Heart right ventricle (tissue), 16 donors: ENCODE measurements around the gene SGK1. TPM values are rescaled to one million over a fixed set of nuclear protein-coding genes. Genes with fewer than 3 reads are reported as not detected.

Experiments used
- ATAC-seq, 8 donors: fragments of 200-7000 bp; cut with Tn5 transposase; one replicate each; pipeline ENCODE4 v1.9.1; 2020; ENCODE audit warnings: mild to moderate bottlenecking in 8 of 8, moderate library complexity in 8 of 8, moderate number of reproducible peaks in 1 of 8
- DNase-seq, 2 donors: peaks; one replicate each; pipeline ENCODE4 v3.0.0-alpha.2; 2020
- H3K27ac ChIP-seq, 10 donors: fragments of 200-600 bp; sonication (generic) in 2 of 10; one replicate each; pipeline versions ENCODE4 v1.5.0 to v1.8.0; 2020 to 2022; ENCODE audit warnings: mild to moderate bottlenecking in 3 of 10
- H3K27me3 ChIP-seq, 7 donors: fragments of 200-600 bp; one replicate each; pipeline ENCODE4 v1.8.0; 2021 to 2022; ENCODE audit warnings: mild to moderate bottlenecking in 2 of 7
- H3K36me3 ChIP-seq, 9 donors: fragments of 200-600 bp; sonication (generic) in 1 of 9; one replicate each; pipeline versions ENCODE4 v1.5.0 to v1.8.0; 2020 to 2022; ENCODE audit warnings: mild to moderate bottlenecking in 2 of 9
- H3K4me1 ChIP-seq, 9 donors: fragments of 200-600 bp; sonication (generic) in 1 of 9; one replicate each; pipeline versions ENCODE4 v1.5.0 to v1.8.0; 2020 to 2022; ENCODE audit warnings: mild to moderate bottlenecking in 4 of 9
- H3K4me3 ChIP-seq, 10 donors: fragments of 200-600 bp; sonication (generic) in 2 of 10; one replicate each; pipeline versions ENCODE4 v1.5.0 to v1.8.0; 2020 to 2022; ENCODE audit warnings: mild to moderate bottlenecking in 7 of 10, moderate library complexity in 2 of 10
- H3K9me3 ChIP-seq, 11 donors: fragments of 200-600 bp in 10 of 11; sonication (generic) in 2 of 11; one replicate each; pipeline versions ENCODE4 v1.5.0 to v1.8.0; 2013 to 2022; ENCODE audit warnings: mild to moderate bottlenecking in 2 of 11, control low read depth in 1 of 11, moderate library complexity in 1 of 11
- CTCF ChIP-seq, 9 donors: fragments of 200-600 bp; sonication (generic) in 2 of 9; IDR thresholded peaks; one replicate each; pipeline versions ENCODE4 v1.5.0 to v1.8.0; 2021 to 2022; ENCODE audit warnings: antibody characterized with exemption in 9 of 9, mild to moderate bottlenecking in 5 of 9, moderate library complexity in 1 of 9
- WGBS, 2 donors: extraction: QIAGEN DNeasy Blood & Tissue Kit; methylation state at CpG; one replicate each; pipeline ENCODE4 v1.1.7; 2013; ENCODE audit warnings: inconsistent platforms in 1 of 2; 5-methylcytosine and 5-hydroxymethylcytosine counted together
- intact Hi-C, 10 donors: fragments of 100-400 bp; cut with DNase I; formaldehyde crosslinking; loops; one replicate each; pipeline versions ENCODE4 v1.11.1 to v1.14.2; 2022
- polyA plus RNA-seq, 2 donors: library from polyadenylated mRNA; stranded (reverse); fragments of 200-250 nt; gene quantifications; one replicate each; pipeline ENCODE4 v1.2.3, GENCODE V29; 2013
- total RNA-seq, 10 donors: library from RNA; stranded (reverse); fragmentation: NEBNext Ultra II Directional in 3 of 10; extraction: Animal tissue kit (Norgen Biotek cat#: 25700) in 3 of 10; gene quantifications; one replicate each; pipeline versions ENCODE4 v1.2.1 to v1.2.4, GENCODE V29; 2021 to 2023
- donor health status: Arrhythmogenic right ventricular cardiomyopathy.
- donor health status: ischemic (EF 13 %, LVEDD 7.1; RV severe dilation, severe dysfunction).
- donor health status: healthy with polysubstance abuse.
- donor health status: DM: no; HTN: yes; CAD: no.
- donor health status: DM: no; HTN: no; CAD: no.
- donor health status: ischemic (EF 25% LVEDD 6.9; RV normal size, moderate dysfunction).
- donor health status: ischemic (EF 25% LVEDD 5.7; RV mildly dilated, moderate dysfunction).
- donor health status: healthy.
- donor health status: DM: yes; HTN: yes; CAD: no.
- donor health status: Ischemic cardiomyopathy.
- donor health status: ischemic (EF 35%, LVEDD 5.7; RV mildly dilated, moderate dysfunction).
- donor health status: nonischemic (EF 11% LVEDD 7.7; RV severe dilation, severe dysfunction).
- donor health status: DM: yes; HTN: yes; CAD: no.
- donor health status: PGD.
- donor health status: ischemic (EF 29% LVEDD 5.4; RV normal size, mild dysfunction).
- donor health status: nonischemic (EF 23%, LVEDD 6.1; RV moderate dilation, normal function).

The SGK1 gene
- total and polyA plus RNA-seq, 12 donors, result 22.5 to 140 (median 43.6) TPM

DNA sequence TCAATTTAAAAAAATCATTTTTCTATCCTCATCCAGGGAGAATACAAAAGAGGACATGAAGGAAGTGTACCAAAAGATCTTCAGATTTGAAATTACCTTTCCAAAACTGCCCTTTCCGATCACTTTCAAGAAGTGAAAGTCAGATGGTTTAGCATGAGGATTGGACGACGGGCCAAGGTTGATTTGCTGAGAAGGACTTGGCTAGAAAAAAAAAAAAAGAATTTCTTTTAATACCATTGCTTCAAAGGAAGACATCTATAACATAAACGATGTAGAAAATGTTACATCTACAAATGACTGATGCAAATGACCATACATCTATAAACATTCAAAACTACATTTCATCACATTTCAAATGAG, 144.6 kb downstream of the SGK1 start:
- ATAC-seq (no peak), DNase-seq (no peak)
- peak overlapping the region in 8 of 10 donors; percentile 0 to 100 (median 98) for H3K27ac ChIP-seq
- peaks cover 2 to 77% (median 65%) of the 10 kb centered on the region in 9 donors for H3K4me1 ChIP-seq
- H3K27me3 ChIP-seq, result no peaks in the 10 kb centered on the region
- intact Hi-C loops, result loop anchor here in 9 of 10 donors (1.0 to 10.0 kb wide), 13 partner anchors 171 to 769 kb away; no protein-coding TSS in a partner anchor
- H3K9me3 ChIP-seq, result no peaks in the 10 kb centered on the region
- no peak for TF ChIP-seq CTCF (IDR thresholded peaks at IDR 0.05)
- H3K36me3 ChIP-seq, result peaks cover 0 to 56% (median 33%) of the 10 kb centered on the region in 9 donors
- 41 to 53% methylated on average over 4 of the region's 4 CpGs for WGBS, 2 donors
- peak overlapping the region; percentile 66 to 85 (median 78) for H3K4me3 ChIP-seq

- Histone ChIP-seq H3K4me1 (peaks cover 2 to 73% (median 62%) of the 10 kb centered on the region in 9 donors), H3K9me3 (no peaks in the 10 kb centered on the region), H3K4me3 (peak overlapping the region; percentile 66 to 85 (median 78)), H3K27me3 (no peaks in the 10 kb centered on the region), H3K36me3 (peaks cover 0 to 61% (median 33%) of the 10 kb centered on the region in 9 donors), H3K27ac (peak overlapping the region in 9 of 10 donors; percentile 0 to 100 (median 98))
- 38 to 41% methylated on average over 7 of the region's 7 CpGs for WGBS, 2 donors
- TF ChIP-seq CTCF (IDR thresholded peaks at IDR 0.05), result no peak
- ATAC-seq, result no peak
- intact Hi-C loops, result loop anchor here in 9 of 10 donors (1.0 to 10.0 kb wide), 13 partner anchors 172 to 769 kb away; no protein-coding TSS in a partner anchor
- DNase-seq, result no peak
Observed at GRCh38 chr6:134172706-134173365, 145.1 kb downstream of the SGK1 start.

DNA sequence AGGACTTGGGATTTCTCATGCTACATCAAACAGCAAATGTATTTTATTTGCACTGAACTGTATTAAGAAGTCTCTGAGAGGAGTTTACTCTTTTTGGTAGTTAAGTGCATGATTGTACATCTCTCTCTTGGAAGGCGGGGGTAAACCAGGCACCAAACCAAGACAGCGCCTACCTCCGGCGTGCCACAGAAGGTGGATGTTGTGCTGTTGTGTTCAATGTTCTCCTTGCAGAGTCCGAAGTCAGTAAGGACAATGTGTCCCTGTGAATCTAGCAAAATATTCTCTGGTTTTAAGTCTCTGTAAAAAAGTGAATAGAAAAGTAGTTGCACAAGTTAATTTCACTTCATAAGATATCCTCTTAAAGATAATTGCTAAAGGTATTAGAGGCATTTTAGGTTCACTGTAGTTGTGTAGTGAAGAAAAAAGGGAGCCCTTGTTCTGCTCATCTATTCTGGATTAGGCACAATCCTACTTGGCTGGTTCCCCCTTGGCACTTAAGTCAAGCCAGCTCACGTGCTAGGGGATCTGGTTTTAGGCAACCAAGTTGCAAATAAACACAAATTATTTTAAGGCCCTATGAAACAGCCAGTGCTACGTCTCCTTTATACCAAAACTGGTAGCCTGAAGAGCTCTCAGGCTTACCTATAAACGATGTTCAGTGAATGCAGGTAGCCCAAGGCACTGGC, 145.7 kb downstream of the SGK1 start:
- peaks cover 0 to 65% (median 33%) of the 10 kb centered on the region in 9 donors for H3K36me3 ChIP-seq
- no peak for DNase-seq
- TF ChIP-seq CTCF (IDR thresholded peaks at IDR 0.05), result no peak
- H3K9me3 ChIP-seq, result no peaks in the 10 kb centered on the region
- no peak for ATAC-seq
- WGBS, 2 donors, result 63 to 69% methylated on average over 8 of the region's 8 CpGs
- intact Hi-C loops, result loop anchor here in 9 of 10 donors (2.0 to 10.0 kb wide), 12 partner anchors 173 to 770 kb away; no protein-coding TSS in a partner anchor
- peak overlapping the region; percentile 66 to 85 (median 78) for H3K4me3 ChIP-seq
- H3K4me1 ChIP-seq, result peaks cover 2 to 66% (median 57%) of the 10 kb centered on the region in 9 donors
- H3K27ac ChIP-seq, result peak overlapping the region in 8 of 10 donors; percentile 18 to 100 (median 98)
- no peaks in the 10 kb centered on the region for H3K27me3 ChIP-seq

DNA sequence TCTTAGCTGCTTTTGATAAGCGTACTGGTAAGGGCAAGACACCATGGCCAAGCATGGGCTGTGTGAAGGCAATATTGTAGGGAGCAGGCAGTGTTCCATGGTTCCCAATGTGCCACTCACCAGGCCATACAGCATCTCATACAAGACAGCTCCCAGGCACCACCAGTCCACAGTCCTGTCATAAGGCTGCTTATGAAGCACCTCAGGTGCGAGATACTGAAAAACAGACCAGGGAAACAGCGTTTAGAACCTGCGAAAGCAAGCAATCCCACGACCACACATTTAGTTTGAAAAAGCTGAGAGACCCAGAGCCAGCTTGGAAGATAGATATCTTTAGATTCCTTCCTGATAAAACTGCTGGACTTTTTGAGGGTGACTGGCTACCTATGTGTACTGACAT, 146.4 kb downstream of the SGK1 start:
- Histone ChIP-seq H3K27me3 (no peaks in the 10 kb centered on the region), H3K4me3 (peak overlapping the region in 9 of 10 donors; percentile 66 to 85 (median 78)), H3K9me3 (no peaks in the 10 kb centered on the region), H3K4me1 (peaks cover under 1 to 60% (median 52%) of the 10 kb centered on the region in 9 donors), H3K27ac (peak overlapping the region in 6 of 10 donors; percentile 15 to 100 (median 64)), H3K36me3 (peaks cover 0 to 65% (median 33%) of the 10 kb centered on the region in 9 donors)
- TF ChIP-seq CTCF (IDR thresholded peaks at IDR 0.05), result no peak
- DNase-seq (no peak), ATAC-seq (no peak)
- 81 to 90% methylated on average over 5 of the region's 5 CpGs for WGBS, 2 donors
- intact Hi-C loops, result loop anchor here in 8 of 10 donors (2.0 to 10.0 kb wide), 12 partner anchors 173 to 771 kb away; no protein-coding TSS in a partner anchor
